H1 (cell line): ENCODE results near the gene COMT. TPM values are rescaled to one million over a fixed set of nuclear protein-coding genes. Genes with fewer than 3 reads are reported as not detected.

ENCODE experiments used
- CTCF ChIA-PET: fragments of 300-600 bp; sonication (Branson Sonifier 250); formaldehyde crosslinking; loops from one replicate; lab custom pipeline; 2021; ENCODE audit not compliant: partially characterized antibody; lab: Charles Lee
- POLR2A ChIA-PET: fragments of 300-600 bp; sonication (Branson Sonifier 250); formaldehyde crosslinking; loops from one replicate; lab custom pipeline; 2021; ENCODE audit warnings: inconsistent platforms; ENCODE audit not compliant: partially characterized antibody; lab: Charles Lee
- DNase-seq, 2 experiments: peaks; one replicate each; pipeline versions ENCODE4 v3.0.0 to v3.0.0-alpha.2; 2010 to 2022; ENCODE audit warnings: low spot score in 2 of 2, low read depth in 1 of 2, mixed read lengths in 1 of 2
- FAIRE-seq: peaks from 2 replicates; lab custom pipeline; 2011; peaks lifted over from hg19 to GRCh38; lab: Jason Lieb, UNC
- H2AFZ ChIP-seq: 2 replicates; pipeline ENCODE4 v1.8.1; 2012; ENCODE audit warnings: low read length, inconsistent platforms
- H2AK5ac ChIP-seq: 2 replicates; pipeline ENCODE4 v1.6.1; 2013; ENCODE audit warnings: low read depth, low read length
- H2BK120ac ChIP-seq: replicated peaks from 2 replicates; pipeline ENCODE3; 2013; ENCODE audit warnings: low read depth, low read length, inconsistent platforms
- H2BK12ac ChIP-seq: 2 replicates; pipeline ENCODE4 v1.6.1; 2013; ENCODE audit warnings: low read depth, low read length
- H2BK15ac ChIP-seq: 2 replicates; pipeline ENCODE4 v1.6.1; 2013; ENCODE audit warnings: low read length
- H2BK20ac ChIP-seq: 2 replicates; pipeline ENCODE4 v1.6.1; 2013; ENCODE audit warnings: low read length
- H2BK5ac ChIP-seq: 2 replicates; pipeline ENCODE4 v1.6.1; 2013; ENCODE audit warnings: low read depth, low read length
- H3K14ac ChIP-seq: 2 replicates; pipeline ENCODE4 v1.6.1; 2013; ENCODE audit warnings: inconsistent platforms; ENCODE audit not compliant: insufficient read length
- H3K18ac ChIP-seq: 2 replicates; pipeline ENCODE4 v1.6.1; 2013; ENCODE audit warnings: low read length; ENCODE audit errors: extremely low read depth
- H3K23ac ChIP-seq: 2 replicates; pipeline ENCODE4 v1.6.1; 2013; ENCODE audit warnings: inconsistent platforms; ENCODE audit not compliant: insufficient read length
- H3K23me2 ChIP-seq: 2 replicates; pipeline ENCODE4 v1.6.1; 2013; ENCODE audit warnings: low read depth, low read length
- H3K27ac ChIP-seq: 2 replicates; pipeline ENCODE4 v1.6.1; 2011; ENCODE audit warnings: low read depth, low read length, inconsistent platforms
- H3K27me3 ChIP-seq, 4 experiments: replicated peaks in 1 of 4; 1 replicate in 1 of 4; 2 replicates in 3 of 4; pipeline versions ENCODE4 v1.6.1 to v1.8.1; 2011 to 2013; ENCODE audit warnings: low read length in 3 of 4, mild to moderate bottlenecking in 3 of 4, inconsistent platforms in 2 of 4, mixed read lengths in 2 of 4, moderate library complexity in 1 of 4; ENCODE audit not compliant: control insufficient read depth in 3 of 4, insufficient read depth in 3 of 4; ENCODE audit errors: extremely low read depth in 1 of 4
- H3K36me3 ChIP-seq, 4 experiments: 2 replicates each; pipeline versions ENCODE4 v1.6.1 to v1.8.1; 2011 to 2013; ENCODE audit warnings: mild to moderate bottlenecking in 4 of 4, low read length in 3 of 4, moderate library complexity in 2 of 4, control low read depth in 1 of 4, inconsistent platforms in 1 of 4; ENCODE audit not compliant: insufficient read depth in 4 of 4, control insufficient read depth in 2 of 4
- H3K4ac ChIP-seq: replicated peaks from 2 replicates; pipeline ENCODE3; 2013; ENCODE audit warnings: low read length, low read depth, mixed read lengths, inconsistent platforms; ENCODE audit not compliant: insufficient read length
- H3K4me1 ChIP-seq, 4 experiments: replicated peaks in 1 of 4; 1 replicate in 1 of 4; 2 replicates in 3 of 4; pipeline versions ENCODE4 v1.6.1 to v1.8.1; 2011 to 2013; ENCODE audit warnings: low read length in 3 of 4, inconsistent platforms in 2 of 4, mixed read lengths in 1 of 4; ENCODE audit not compliant: insufficient read depth in 4 of 4, control insufficient read depth in 3 of 4
- H3K4me2 ChIP-seq, 2 experiments: 2 replicates each; pipeline versions ENCODE4 v1.6.1 to v1.8.1; 2011 to 2013; ENCODE audit warnings: low read depth in 2 of 2, low read length in 2 of 2, control low read depth in 1 of 2, inconsistent platforms in 1 of 2, mild to moderate bottlenecking in 1 of 2; ENCODE audit not compliant: insufficient read depth in 1 of 2
- H3K4me3 ChIP-seq, 4 experiments: fragments of 200-600, 300-600 bp in 1 of 4; sonication (generic), shearing (Covaris generic), sonication (Bioruptor Twin) in 1 of 4; 2 replicates each; pipeline versions ENCODE4 v1.5.1 to v1.8.1; 2011 to 2016; ENCODE audit warnings: low read length in 4 of 4, low read depth in 3 of 4, control low read depth in 2 of 4, inconsistent platforms in 2 of 4, mild to moderate bottlenecking in 2 of 4, mixed read lengths in 1 of 4, moderate library complexity in 1 of 4; ENCODE audit not compliant: insufficient read depth in 2 of 4; ENCODE audit errors: extremely low read depth in 1 of 4
- H3K56ac ChIP-seq: replicated peaks from 2 replicates; pipeline ENCODE3; 2013; ENCODE audit warnings: low read depth, mild to moderate bottlenecking, mixed read lengths, low read length, inconsistent platforms; ENCODE audit not compliant: insufficient read length
- H3K79me1 ChIP-seq: 2 replicates; pipeline ENCODE4 v1.6.1; 2013; ENCODE audit warnings: low read depth, low read length, control low read depth
- H3K79me2 ChIP-seq, 2 experiments: 2 replicates each; pipeline versions ENCODE4 v1.6.1 to v1.8.1; 2012 to 2013; ENCODE audit warnings: low read length in 2 of 2, mild to moderate bottlenecking in 2 of 2, inconsistent platforms in 1 of 2; ENCODE audit not compliant: insufficient read depth in 2 of 2, control insufficient read depth in 1 of 2
- H3K9ac ChIP-seq, 4 experiments: replicated peaks in 1 of 4; 1 replicate in 1 of 4; 2 replicates in 3 of 4; pipeline versions ENCODE4 v1.6.1 to v1.8.1; 2011 to 2013; ENCODE audit warnings: low read depth in 3 of 4, low read length in 3 of 4, control low read depth in 2 of 4, mild to moderate bottlenecking in 2 of 4, moderate library complexity in 2 of 4, inconsistent platforms in 1 of 4; ENCODE audit errors: extremely low read depth in 1 of 4
- H3K9me3 ChIP-seq, 2 experiments: 2 replicates each; pipeline versions ENCODE4 v1.6.1 to v1.8.1; 2012 to 2013; ENCODE audit warnings: mild to moderate bottlenecking in 2 of 2, moderate library complexity in 2 of 2, control low read depth in 1 of 2, inconsistent platforms in 1 of 2, low read depth in 1 of 2, low read length in 1 of 2, mixed read lengths in 1 of 2; ENCODE audit not compliant: insufficient read depth in 2 of 2
- H4K20me1 ChIP-seq, 2 experiments: replicated peaks in 1 of 2; 2 replicates each; pipeline versions ENCODE3 to v1.8.1; 2011 to 2013; ENCODE audit warnings: inconsistent platforms in 2 of 2, low read length in 2 of 2, mild to moderate bottlenecking in 1 of 2; ENCODE audit not compliant: insufficient read depth in 2 of 2, control insufficient read depth in 1 of 2
- H4K5ac ChIP-seq: 2 replicates; pipeline ENCODE4 v1.6.1; 2013; ENCODE audit warnings: low read length, low read depth, mixed read lengths, inconsistent platforms; ENCODE audit not compliant: insufficient read length
- H4K8ac ChIP-seq: 2 replicates; pipeline ENCODE4 v1.8.0; 2013; ENCODE audit warnings: mild to moderate bottlenecking, moderate library complexity, low read length, inconsistent platforms; ENCODE audit not compliant: insufficient read depth; ENCODE audit errors: extremely low read depth
- H4K91ac ChIP-seq: replicated peaks from 2 replicates; pipeline ENCODE3; 2013; ENCODE audit warnings: low read length, mixed read lengths, inconsistent platforms; ENCODE audit not compliant: insufficient read length
- CEBPB ChIP-seq: IDR thresholded peaks from 2 replicates; pipeline ENCODE4 v1.6.1; 2012; ENCODE audit warnings: low read depth, low read length
- CHD2 ChIP-seq: IDR thresholded peaks from 2 replicates; pipeline ENCODE4 v1.6.1; 2012; ENCODE audit warnings: low read length, improper control_type of control experiment
- CTCF ChIP-seq, 3 experiments: IDR thresholded peaks; 1 replicate in 2 of 3; 2 replicates in 1 of 3; pipeline versions ENCODE4 v1.5.1 to v1.6.1; 2011; ENCODE audit warnings: low read length in 3 of 3, mild to moderate bottlenecking in 3 of 3, inconsistent platforms in 2 of 3, low read depth in 1 of 3, moderate library complexity in 1 of 3; ENCODE audit not compliant: insufficient read depth in 1 of 3; ENCODE audit errors: control extremely low read depth in 1 of 3
- EP300 ChIP-seq, 2 experiments: IDR thresholded peaks; 1 replicate in 1 of 2; 2 replicates in 1 of 2; pipeline ENCODE4 v1.6.1; 2011 to 2012; ENCODE audit warnings: low read depth in 2 of 2, low read length in 2 of 2, mild to moderate bottlenecking in 2 of 2, borderline replicate concordance in 1 of 2, inconsistent platforms in 1 of 2, moderate library complexity in 1 of 2
- FOSL1 ChIP-seq: IDR thresholded peaks from 2 replicates; pipeline ENCODE4 v1.6.1; 2011; ENCODE audit warnings: mild to moderate bottlenecking, low read depth, low read length, moderate library complexity; ENCODE audit not compliant: insufficient read depth
- GABPA ChIP-seq: IDR thresholded peaks from 2 replicates; pipeline ENCODE4 v1.6.1; 2011; ENCODE audit warnings: mild to moderate bottlenecking, low read length, moderate library complexity, borderline replicate concordance; ENCODE audit not compliant: insufficient read depth
- JUN ChIP-seq: IDR thresholded peaks from 2 replicates; pipeline ENCODE4 v1.6.1; 2011; ENCODE audit warnings: low read depth, mild to moderate bottlenecking, improper control_type of control experiment, low read length
- KDM5A ChIP-seq: fragments of 200-600 bp; IDR thresholded peaks from 2 replicates; pipeline ENCODE4 v1.7.1; 2012; ENCODE audit warnings: mild to moderate bottlenecking, low read length, inconsistent platforms, mixed read lengths
- POLR2A ChIP-seq, 2 experiments: IDR thresholded peaks; 1 replicate in 1 of 2; 2 replicates in 1 of 2; pipeline ENCODE4 v1.6.1; 2011; ENCODE audit warnings: low read depth in 2 of 2, low read length in 2 of 2, mild to moderate bottlenecking in 2 of 2; ENCODE audit errors: control extremely low read depth in 1 of 2
- POLR2AphosphoS5 ChIP-seq: IDR thresholded peaks from 2 replicates; pipeline ENCODE4 v1.6.1; 2011; ENCODE audit warnings: low read depth, low read length
- SP1 ChIP-seq: IDR thresholded peaks from 2 replicates; pipeline ENCODE4 v1.6.1; 2011; ENCODE audit warnings: low read depth, low read length
- SRF ChIP-seq: IDR thresholded peaks from 2 replicates; pipeline ENCODE4 v1.6.1; 2011; ENCODE audit warnings: mild to moderate bottlenecking, low read depth, low read length, moderate library complexity
- TBP ChIP-seq: IDR thresholded peaks from 2 replicates; pipeline ENCODE4 v1.6.1; 2011; ENCODE audit warnings: low read depth, low read length, improper control_type of control experiment
- WGBS, 2 experiments: shearing (Covaris generic) in 1 of 2; methylation state at CpG; one replicate each; pipeline versions ENCODE4 v1.1.6 to v1.1.7; 2013 to 2015; ENCODE audit warnings: low lambda C conversion rate in 2 of 2, mixed read lengths in 2 of 2, inconsistent platforms in 1 of 2, low coverage in 1 of 2, missing lambda C conversion rate in 1 of 2; ENCODE audit not compliant: insufficient replicate concordance in 2 of 2, insufficient coverage in 1 of 2, insufficient read length in 1 of 2; ENCODE audit errors: extremely low coverage in 1 of 2, missing lambda C conversion rate in 1 of 2; 5-methylcytosine and 5-hydroxymethylcytosine counted together
- polyA plus RNA-seq, 7 experiments: library from polyadenylated mRNA; depleted of rRNA in 3 of 7; stranded (reverse) in 5 of 7; unstranded in 2 of 7; fragments of >200 nt in 5 of 7; fragments of 200-250 nt in 2 of 7; gene quantifications; 1 replicate in 5 of 7; 2 replicates in 1 of 7; 4 replicates in 1 of 7; pipeline versions ENCODE4 v1.2.1 to v1.2.3, GENCODE V29; 2011 to 2013; ENCODE audit warnings: missing spikeins in 2 of 7, mixed read lengths in 2 of 7
- total RNA-seq: library from RNA; stranded (reverse); fragmentation: NEBNext Ultra II Directional; extraction: Animal tissue kit (Norgen Biotek cat#: 25700); gene quantifications from 2 replicates; pipeline ENCODE4 v1.2.1, GENCODE V29; 2021

Gene COMT
- total and polyA plus RNA-seq, 2 of the 8 experiments (the other 6 are each of a cell fraction or from before 2014, with no cell fraction given) = 15.2 to 33.7 TPM

DNA sequence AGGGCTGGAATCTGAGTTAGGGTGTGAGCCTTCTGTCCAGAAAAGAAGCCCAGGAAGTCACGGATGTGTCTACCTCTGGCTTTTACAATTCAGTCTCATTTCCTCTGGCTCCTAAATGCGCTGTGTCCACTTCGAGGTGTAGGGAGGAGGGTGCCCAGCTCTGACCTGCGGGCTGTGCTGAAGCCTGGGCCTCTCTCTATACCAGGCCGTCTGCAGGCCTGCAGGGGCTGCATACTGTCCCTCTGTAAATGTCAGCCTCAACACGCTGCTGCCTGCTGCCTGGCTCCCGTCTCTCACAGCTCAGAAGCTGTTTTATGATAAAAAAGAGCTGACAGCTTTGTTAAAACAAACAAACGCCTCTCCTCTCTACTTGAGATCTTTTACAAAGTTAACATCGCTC, 60.6 kb downstream of the COMT start:
- Histone ChIP-seq H3K23me2 (no peaks in the 10 kb centered on the region), H3K4me3 (no peak overlapping the region), H3K4me2 (no peak overlapping the region), H2BK15ac (no peak overlapping the region), H2AFZ (no peak overlapping the region), H3K27ac (no peak overlapping the region), H3K14ac (no peak overlapping the region), H2BK12ac (no peak overlapping the region), H3K4ac (no peak overlapping the region), H3K79me2 (no peaks in the 10 kb centered on the region), H4K91ac (no peak overlapping the region), H2AK5ac (no peak overlapping the region), H2BK5ac (no peak overlapping the region), H3K56ac (no peak overlapping the region), H3K27me3 (no peaks in the 10 kb centered on the region), H2BK20ac (no peak overlapping the region), H3K9me3 (no peaks in the 10 kb centered on the region), H2BK120ac (no peak overlapping the region), H3K9ac (no peak overlapping the region), H4K5ac (no peak overlapping the region), H4K8ac (no peak overlapping the region), H3K36me3 (no peaks in the 10 kb centered on the region), H3K23ac (no peak overlapping the region), H3K18ac (no peak overlapping the region), H3K4me1 (peaks cover 4 to 31% (median 18%) of the 10 kb centered on the region in 4 experiments), H4K20me1 (peaks cover 0 to 2% of the 10 kb centered on the region in 2 experiments), H3K79me1 (peaks cover 3% of the 10 kb centered on the region)
- FAIRE-seq (no peak), DNase-seq (no peak)
- CTCF ChIA-PET = interaction anchor here (1.0 to 1.5 kb wide), 2 partner anchors 12 to 29 kb away, joined by 3 to 6 read pairs; no protein-coding TSS in a partner anchor
- WGBS, 2 experiments = 87% methylated on average over 9 of the region's 9 CpGs; no CpG with 5 or more reads in 1 of the 2 experiments
- POLR2A ChIA-PET = interaction anchor here (1.3 kb wide), 1 partner anchor 11 kb away, joined by 3 read pairs; no protein-coding TSS in a partner anchor
- no peak for TF ChIP-seq POLR2AphosphoS5
- no peak for TF ChIP-seq KDM5A
- no peak for TF ChIP-seq CTCF (IDR thresholded peaks at IDR 0.05; ENCODE audit: control extremely low read depth in 1 of 3, insufficient read depth in 1 of 3, low read depth in 1 of 3, low read length in 3 of 3)
- no peak for TF ChIP-seq JUN
- no peak for TF ChIP-seq TBP
- no peak for TF ChIP-seq EP300 (IDR thresholded peaks at IDR 0.05; ENCODE audit: borderline replicate concordance in 1 of 2, low read depth in 2 of 2, low read length in 2 of 2)
- TF ChIP-seq GABPA = no peak
- TF ChIP-seq SRF = no peak
- TF ChIP-seq CHD2 = no peak
- TF ChIP-seq SP1 = no peak
- TF ChIP-seq FOSL1 = no peak
- no peak for TF ChIP-seq POLR2A (IDR thresholded peaks at IDR 0.05; ENCODE audit: control extremely low read depth in 1 of 2, low read depth in 2 of 2, low read length in 2 of 2)
- no peak for TF ChIP-seq CEBPB
